GM23338 (cell line): Measurements from ENCODE around the gene KRTAP10-9. TPM values are rescaled to one million over a fixed set of nuclear protein-coding genes. Genes with fewer than 3 reads are reported as not detected.

Experiments
- ATAC-seq: fragments of 200-7000 bp; cut with Tn5 transposase; 3 replicates; pipeline ENCODE4 v1.9.1; 2020
- DNase-seq: peaks from one replicate; pipeline ENCODE4 v3.0.0-alpha.2; 2015; ENCODE audit warnings: low spot score
- H2AFZ ChIP-seq: fragments of 200-600 bp; sonication (generic); 2 replicates; pipeline ENCODE4 v1.8.0; 2016; ENCODE audit warnings: antibody characterized with exemption, mild to moderate bottlenecking, moderate library complexity
- H3F3A ChIP-seq: fragments of 200-600 bp; sonication (generic); replicated peaks from 2 replicates; pipeline ENCODE4 v1.8.0; 2017; ENCODE audit warnings: antibody characterized with exemption, mixed run types, low read depth
- H3K27ac ChIP-seq: fragments of 200-600 bp; sonication (generic); 2 replicates; pipeline ENCODE4 v1.6.1; 2016; ENCODE audit warnings: low read depth
- H3K27me3 ChIP-seq: fragments of 200-600 bp; sonication (generic); 2 replicates; pipeline ENCODE4 v1.8.0; 2016; ENCODE audit warnings: mild to moderate bottlenecking, mixed run types, moderate library complexity; ENCODE audit not compliant: insufficient read depth
- H3K36me3 ChIP-seq: fragments of 200-600 bp; sonication (generic); 2 replicates; pipeline ENCODE4 v1.8.0; 2016; ENCODE audit warnings: mild to moderate bottlenecking; ENCODE audit not compliant: insufficient read depth
- H3K4me1 ChIP-seq: fragments of 200-600 bp; sonication (generic); 2 replicates; pipeline ENCODE4 v1.8.0; 2016; ENCODE audit warnings: mild to moderate bottlenecking, moderate library complexity; ENCODE audit not compliant: insufficient read depth
- H3K4me2 ChIP-seq: fragments of 200-600 bp; sonication (generic); 2 replicates; pipeline ENCODE4 v1.7.1; 2017; ENCODE audit warnings: mixed run types
- H3K4me3 ChIP-seq: fragments of 200-600 bp; sonication (generic); 2 replicates; pipeline ENCODE4 v1.6.1; 2016; ENCODE audit warnings: mixed run types
- H3K79me2 ChIP-seq: fragments of 200-600 bp; sonication (generic); replicated peaks from 2 replicates; pipeline ENCODE4 v1.8.0; 2017; ENCODE audit warnings: mild to moderate bottlenecking; ENCODE audit not compliant: insufficient read depth
- H3K9me2 ChIP-seq: fragments of 200-600 bp; sonication (generic); 2 replicates; pipeline ENCODE4 v1.8.0; 2017; ENCODE audit not compliant: insufficient read depth
- H4K20me1 ChIP-seq: fragments of 200-600 bp; sonication (generic); replicated peaks from 2 replicates; pipeline ENCODE4 v1.8.0; 2017; ENCODE audit warnings: mild to moderate bottlenecking; ENCODE audit not compliant: insufficient read depth
- H3K27ac Mint-ChIP-seq: 2 replicates; pipeline ENCODE4 v1.8.0; 2020; ENCODE audit warnings: inconsistent platforms, mild to moderate bottlenecking, moderate library complexity, mixed read lengths
- H3K27me3 Mint-ChIP-seq: 3 replicates; pipeline ENCODE4 v1.8.0; 2022; ENCODE audit warnings: low read depth, mild to moderate bottlenecking, moderate library complexity, mixed read lengths, inconsistent platforms; ENCODE audit not compliant: insufficient read depth, poor library complexity
- H3K36me3 Mint-ChIP-seq: 3 replicates; pipeline ENCODE4 v1.8.0; 2021; ENCODE audit warnings: low read depth, mild to moderate bottlenecking, inconsistent platforms, moderate library complexity, mixed read lengths
- H3K4me1 Mint-ChIP-seq: 3 replicates; pipeline ENCODE4 v1.8.0; 2020; ENCODE audit warnings: mild to moderate bottlenecking, inconsistent platforms, mixed read lengths
- H3K4me3 Mint-ChIP-seq: 3 replicates; pipeline ENCODE4 v1.8.0; 2021; ENCODE audit warnings: moderate library complexity, mild to moderate bottlenecking, inconsistent platforms, mixed read lengths
- H3K9me3 Mint-ChIP-seq: 3 replicates; pipeline ENCODE4 v1.8.0; 2020; ENCODE audit warnings: moderate library complexity, mild to moderate bottlenecking, inconsistent platforms, mixed read lengths
- ETS1 ChIP-seq: IDR thresholded peaks from 2 replicates; pipeline ENCODE4 v1.6.1; 2016; ENCODE audit warnings: antibody characterized with exemption
- EZH2phosphoT487 ChIP-seq: fragments of 200-600 bp; sonication (generic); IDR thresholded peaks from one replicate; pipeline ENCODE4 v1.8.1; 2018; ENCODE audit warnings: antibody characterized with exemption; ENCODE audit not compliant: unreplicated experiment
- NANOG ChIP-seq: IDR thresholded peaks from 2 replicates; pipeline ENCODE4 v1.6.1; 2016; ENCODE audit warnings: antibody characterized with exemption, borderline replicate concordance
- POLR2AphosphoS5 ChIP-seq: IDR thresholded peaks from 2 replicates; pipeline ENCODE4 v1.6.1; 2016; ENCODE audit warnings: antibody characterized with exemption, low read depth
- ZNF462 ChIP-seq: fragments of 250-450 bp; sonication (Bioruptor Pico); IDR thresholded peaks from 2 replicates; pipeline ENCODE4 v1.5.0; 2020; ENCODE audit warnings: mild to moderate bottlenecking, moderate library complexity
- polyA plus RNA-seq: library from polyadenylated mRNA; unstranded; fragments of >200 nt; fragmentation: Nextera tagmentation; extraction: Ambion mirVana; gene quantifications from 2 replicates; pipeline ENCODE4 v1.2.1, GENCODE V29; 2016
- total RNA-seq: library from RNA; depleted of rRNA; stranded (reverse); fragments of >200 nt; shearing (Covaris generic); gene quantifications from 2 replicates; pipeline ENCODE4 v1.2.3, GENCODE V29; 2014

The KRTAP10-9 gene
- total and polyA plus RNA-seq, 2 experiments from 2014 or later, result not detected

GRCh38 chr21:44612029-44612486 is 14.8 kb upstream of the KRTAP10-9 start, which contains the start of gene KRTAP10-8:
Gene KRTAP10-8 (plus strand): TSS chr21:44612079. CDS start chr21:44612101, 22 bp downstream.
- Mint-ChIP-seq H3K36me3 (peaks cover 19% of the 10 kb centered on the region), H3K4me1 (peaks cover 11% of the 10 kb centered on the region), H3K9me3 (peaks cover 43% of the 10 kb centered on the region), H3K27me3 (peaks cover 8% of the 10 kb centered on the region), H3K27ac (no peak within 1 kb of the TSS), H3K4me3 (no peak within 1 kb of the TSS)
- Histone ChIP-seq H3F3A (no peaks in the 10 kb centered on the region), H3K9me2 (no peaks in the 10 kb centered on the region), H3K79me2 (no peaks in the 10 kb centered on the region), H3K27me3 (no peaks in the 10 kb centered on the region), H3K36me3 (0 out of 2 replicates have a peak, but pooled peaks cover 4% of the 10 kb centered on the region), H3K27ac (no peak within 1 kb of the TSS), H3K4me2 (no peak within 1 kb of the TSS), H3K4me3 (no peak within 1 kb of the TSS), H3K4me1 (no peaks in the 10 kb centered on the region), H2AFZ (no peak within 1 kb of the TSS), H4K20me1 (no peaks in the 10 kb centered on the region)
- ATAC-seq (no peak), DNase-seq (no peak)
- TF ChIP-seq EZH2phosphoT487 (no peak), NANOG (no peak), POLR2AphosphoS5 (no peak), ETS1 (no peak), ZNF462 (CRISPR knock-in tag) (no peak)
